WTC11 (cell line): Measurements from ENCODE around the gene SUPT4H1. TPM values are rescaled to one million over a fixed set of nuclear protein-coding genes. Genes with fewer than 3 reads are reported as not detected.

Experiments
- CREM ChIP-seq: sonication (generic); formaldehyde crosslinking; IDR thresholded peaks from 2 replicates; pipeline ENCODE4 v1.8.1; 2022; ENCODE audit warnings: mild to moderate bottlenecking, missing genetic modification reagents, moderate library complexity
- EMX1 ChIP-seq: fragments of 250-450 bp; sonication (Bioruptor Pico); IDR thresholded peaks from 2 replicates; pipeline ENCODE4 v1.8.0; 2021; ENCODE audit warnings: mild to moderate bottlenecking
- FOXK1 ChIP-seq: sonication (generic); formaldehyde crosslinking; IDR thresholded peaks from 2 replicates; pipeline ENCODE4 v1.8.0; 2022; ENCODE audit warnings: mild to moderate bottlenecking, moderate library complexity, missing genetic modification reagents
- GTF2I ChIP-seq: fragments of 250-450 bp; sonication (Bioruptor Pico); conservative IDR thresholded peaks from 2 replicates; pipeline ENCODE4 v1.4.0; 2021; ENCODE audit warnings: mild to moderate bottlenecking
- JAZF1 ChIP-seq: fragments of 250-450 bp; sonication (Bioruptor Pico); IDR thresholded peaks from 2 replicates; pipeline ENCODE4 v1.9.0; 2021; ENCODE audit warnings: moderate library complexity, mild to moderate bottlenecking, inconsistent platforms
- JUN ChIP-seq: sonication (generic); formaldehyde crosslinking; IDR thresholded peaks from 2 replicates; pipeline ENCODE4 v1.8.0; 2023; ENCODE audit warnings: mild to moderate bottlenecking, missing genetic modification reagents
- NR2C2 ChIP-seq: sonication (generic); formaldehyde crosslinking; IDR thresholded peaks from 2 replicates; pipeline ENCODE4 v1.8.0; 2022; ENCODE audit warnings: mild to moderate bottlenecking, missing genetic modification reagents
- NR3C1 ChIP-seq: sonication (generic); formaldehyde crosslinking; conservative IDR thresholded peaks from 2 replicates; pipeline ENCODE4 v1.8.1; 2023; ENCODE audit warnings: low read depth, mild to moderate bottlenecking, missing genetic modification reagents
- PREB ChIP-seq: sonication (generic); formaldehyde crosslinking; IDR thresholded peaks from 2 replicates; pipeline ENCODE4 v1.8.1; 2022; ENCODE audit warnings: mild to moderate bottlenecking, missing genetic modification reagents, moderate library complexity, borderline replicate concordance
- RELA ChIP-seq: sonication (generic); formaldehyde crosslinking; IDR thresholded peaks from 2 replicates; pipeline ENCODE4 v1.8.1; 2022; ENCODE audit warnings: missing genetic modification reagents, mild to moderate bottlenecking, borderline replicate concordance
- SMAD3 ChIP-seq: sonication (generic); formaldehyde crosslinking; IDR thresholded peaks from 2 replicates; pipeline ENCODE4 v1.8.0; 2022; ENCODE audit warnings: missing genetic modification reagents, mild to moderate bottlenecking, borderline replicate concordance
- TEAD4 ChIP-seq: sonication (generic); formaldehyde crosslinking; IDR thresholded peaks from 2 replicates; pipeline ENCODE4 v1.8.0; 2022; ENCODE audit warnings: mild to moderate bottlenecking, missing genetic modification reagents
- USF2 ChIP-seq: sonication (generic); formaldehyde crosslinking; IDR thresholded peaks from 2 replicates; pipeline ENCODE4 v1.8.1; 2023; ENCODE audit warnings: mild to moderate bottlenecking, missing genetic modification reagents, moderate library complexity
- ZBTB21 ChIP-seq: sonication (generic); formaldehyde crosslinking; IDR thresholded peaks from 2 replicates; pipeline ENCODE4 v1.8.1; 2023; ENCODE audit warnings: mild to moderate bottlenecking, missing genetic modification reagents, borderline replicate concordance
- ZNF121 ChIP-seq: sonication (generic); formaldehyde crosslinking; IDR thresholded peaks from 2 replicates; pipeline ENCODE4 v1.8.0; 2023; ENCODE audit warnings: missing genetic modification reagents
- ZNF219 ChIP-seq: sonication (generic); formaldehyde crosslinking; IDR thresholded peaks from 2 replicates; pipeline ENCODE4 v1.8.0; 2023; ENCODE audit warnings: missing genetic modification reagents, mild to moderate bottlenecking, borderline replicate concordance
- ZNF281 ChIP-seq: sonication (generic); formaldehyde crosslinking; IDR thresholded peaks from 2 replicates; pipeline ENCODE4 v1.8.0; 2023; ENCODE audit warnings: mild to moderate bottlenecking, missing genetic modification reagents
- total RNA-seq: library from RNA; stranded (reverse); gene quantifications from 3 replicates; pipeline ENCODE4 v1.2.3, GENCODE V29; 2021
- TF ChIP-seq, protein P1 (sequence below): sonication (generic); formaldehyde crosslinking; IDR thresholded peaks from 2 replicates; pipeline ENCODE4 v1.8.1; 2023; ENCODE audit warnings: mild to moderate bottlenecking, missing genetic modification reagents
- TF ChIP-seq, protein P2 (sequence below): sonication (generic); formaldehyde crosslinking; IDR thresholded peaks from 2 replicates; pipeline ENCODE4 v1.8.0; 2022; ENCODE audit warnings: mild to moderate bottlenecking, missing genetic modification reagents
- TF ChIP-seq, protein P3 (sequence below): sonication (generic); formaldehyde crosslinking; conservative IDR thresholded peaks from 2 replicates; pipeline ENCODE4 v1.8.1; 2023; ENCODE audit warnings: mild to moderate bottlenecking, low read depth, missing genetic modification reagents, moderate library complexity
- TF ChIP-seq, protein P4 (sequence below): fragments of 250-450 bp; sonication (Bioruptor Pico); IDR thresholded peaks from 2 replicates; pipeline ENCODE4 v1.9.0; 2021; ENCODE audit warnings: mild to moderate bottlenecking, borderline replicate concordance

SUPT4H1 gene
- total RNA-seq, 1 experiment from 2014 or later = 85.5 TPM

- no peak for TF ChIP-seq ZNF281
- TF ChIP-seq FOXK1 (CRISPR knock-in tag) = peak; percentile 100
- TF ChIP-seq JAZF1 (CRISPR knock-in tag) = no peak
- peak; percentile 74; the same call in 1 of the 2 replicates for TF ChIP-seq CREM
- no peak for TF ChIP-seq RELA (CRISPR knock-in tag)
- peak; percentile 46; the same call in 1 of the 2 replicates for TF ChIP-seq TEAD4 (CRISPR knock-in tag)
- TF ChIP-seq ZBTB21 = peak; percentile 71; the same call in 1 of the 2 replicates
- TF ChIP-seq NR2C2 (CRISPR knock-in tag) = no peak
- TF ChIP-seq, protein P1, sequence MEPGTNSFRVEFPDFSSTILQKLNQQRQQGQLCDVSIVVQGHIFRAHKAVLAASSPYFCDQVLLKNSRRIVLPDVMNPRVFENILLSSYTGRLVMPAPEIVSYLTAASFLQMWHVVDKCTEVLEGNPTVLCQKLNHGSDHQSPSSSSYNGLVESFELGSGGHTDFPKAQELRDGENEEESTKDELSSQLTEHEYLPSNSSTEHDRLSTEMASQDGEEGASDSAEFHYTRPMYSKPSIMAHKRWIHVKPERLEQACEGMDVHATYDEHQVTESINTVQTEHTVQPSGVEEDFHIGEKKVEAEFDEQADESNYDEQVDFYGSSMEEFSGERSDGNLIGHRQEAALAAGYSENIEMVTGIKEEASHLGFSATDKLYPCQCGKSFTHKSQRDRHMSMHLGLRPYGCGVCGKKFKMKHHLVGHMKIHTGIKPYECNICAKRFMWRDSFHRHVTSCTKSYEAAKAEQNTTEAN (CRISPR knock-in tag) = no peak
- TF ChIP-seq, protein P2, sequence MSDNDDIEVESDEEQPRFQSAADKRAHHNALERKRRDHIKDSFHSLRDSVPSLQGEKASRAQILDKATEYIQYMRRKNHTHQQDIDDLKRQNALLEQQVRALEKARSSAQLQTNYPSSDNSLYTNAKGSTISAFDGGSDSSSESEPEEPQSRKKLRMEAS = no peak; the same call in none of the 2 replicates
- no peak for TF ChIP-seq PREB (CRISPR knock-in tag)
- no peak for TF ChIP-seq EMX1
- no peak for TF ChIP-seq GTF2I (CRISPR knock-in tag)
- TF ChIP-seq ZNF219 (CRISPR knock-in tag) = no peak
- no peak for TF ChIP-seq JUN
- TF ChIP-seq, protein P3, sequence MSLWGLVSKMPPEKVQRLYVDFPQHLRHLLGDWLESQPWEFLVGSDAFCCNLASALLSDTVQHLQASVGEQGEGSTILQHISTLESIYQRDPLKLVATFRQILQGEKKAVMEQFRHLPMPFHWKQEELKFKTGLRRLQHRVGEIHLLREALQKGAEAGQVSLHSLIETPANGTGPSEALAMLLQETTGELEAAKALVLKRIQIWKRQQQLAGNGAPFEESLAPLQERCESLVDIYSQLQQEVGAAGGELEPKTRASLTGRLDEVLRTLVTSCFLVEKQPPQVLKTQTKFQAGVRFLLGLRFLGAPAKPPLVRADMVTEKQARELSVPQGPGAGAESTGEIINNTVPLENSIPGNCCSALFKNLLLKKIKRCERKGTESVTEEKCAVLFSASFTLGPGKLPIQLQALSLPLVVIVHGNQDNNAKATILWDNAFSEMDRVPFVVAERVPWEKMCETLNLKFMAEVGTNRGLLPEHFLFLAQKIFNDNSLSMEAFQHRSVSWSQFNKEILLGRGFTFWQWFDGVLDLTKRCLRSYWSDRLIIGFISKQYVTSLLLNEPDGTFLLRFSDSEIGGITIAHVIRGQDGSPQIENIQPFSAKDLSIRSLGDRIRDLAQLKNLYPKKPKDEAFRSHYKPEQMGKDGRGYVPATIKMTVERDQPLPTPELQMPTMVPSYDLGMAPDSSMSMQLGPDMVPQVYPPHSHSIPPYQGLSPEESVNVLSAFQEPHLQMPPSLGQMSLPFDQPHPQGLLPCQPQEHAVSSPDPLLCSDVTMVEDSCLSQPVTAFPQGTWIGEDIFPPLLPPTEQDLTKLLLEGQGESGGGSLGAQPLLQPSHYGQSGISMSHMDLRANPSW (CRISPR knock-in tag) = no peak
- TF ChIP-seq, protein P4, sequence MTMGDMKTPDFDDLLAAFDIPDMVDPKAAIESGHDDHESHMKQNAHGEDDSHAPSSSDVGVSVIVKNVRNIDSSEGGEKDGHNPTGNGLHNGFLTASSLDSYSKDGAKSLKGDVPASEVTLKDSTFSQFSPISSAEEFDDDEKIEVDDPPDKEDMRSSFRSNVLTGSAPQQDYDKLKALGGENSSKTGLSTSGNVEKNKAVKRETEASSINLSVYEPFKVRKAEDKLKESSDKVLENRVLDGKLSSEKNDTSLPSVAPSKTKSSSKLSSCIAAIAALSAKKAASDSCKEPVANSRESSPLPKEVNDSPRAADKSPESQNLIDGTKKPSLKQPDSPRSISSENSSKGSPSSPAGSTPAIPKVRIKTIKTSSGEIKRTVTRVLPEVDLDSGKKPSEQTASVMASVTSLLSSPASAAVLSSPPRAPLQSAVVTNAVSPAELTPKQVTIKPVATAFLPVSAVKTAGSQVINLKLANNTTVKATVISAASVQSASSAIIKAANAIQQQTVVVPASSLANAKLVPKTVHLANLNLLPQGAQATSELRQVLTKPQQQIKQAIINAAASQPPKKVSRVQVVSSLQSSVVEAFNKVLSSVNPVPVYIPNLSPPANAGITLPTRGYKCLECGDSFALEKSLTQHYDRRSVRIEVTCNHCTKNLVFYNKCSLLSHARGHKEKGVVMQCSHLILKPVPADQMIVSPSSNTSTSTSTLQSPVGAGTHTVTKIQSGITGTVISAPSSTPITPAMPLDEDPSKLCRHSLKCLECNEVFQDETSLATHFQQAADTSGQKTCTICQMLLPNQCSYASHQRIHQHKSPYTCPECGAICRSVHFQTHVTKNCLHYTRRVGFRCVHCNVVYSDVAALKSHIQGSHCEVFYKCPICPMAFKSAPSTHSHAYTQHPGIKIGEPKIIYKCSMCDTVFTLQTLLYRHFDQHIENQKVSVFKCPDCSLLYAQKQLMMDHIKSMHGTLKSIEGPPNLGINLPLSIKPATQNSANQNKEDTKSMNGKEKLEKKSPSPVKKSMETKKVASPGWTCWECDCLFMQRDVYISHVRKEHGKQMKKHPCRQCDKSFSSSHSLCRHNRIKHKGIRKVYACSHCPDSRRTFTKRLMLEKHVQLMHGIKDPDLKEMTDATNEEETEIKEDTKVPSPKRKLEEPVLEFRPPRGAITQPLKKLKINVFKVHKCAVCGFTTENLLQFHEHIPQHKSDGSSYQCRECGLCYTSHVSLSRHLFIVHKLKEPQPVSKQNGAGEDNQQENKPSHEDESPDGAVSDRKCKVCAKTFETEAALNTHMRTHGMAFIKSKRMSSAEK (CRISPR knock-in tag) = no peak
- TF ChIP-seq NR3C1 (CRISPR knock-in tag) = no peak
- peak; percentile 50 for TF ChIP-seq USF2 (CRISPR knock-in tag)
- TF ChIP-seq SMAD3 (CRISPR knock-in tag) = no peak
- TF ChIP-seq ZNF121 = no peak
Observed at GRCh38 chr17:58351831-58352595, at the start of gene SUPT4H1 (continued).
